Suprapubic skin (tissue), 4 donors: Measurements from ENCODE around the gene CADPS2. TPM values are rescaled to one million over a fixed set of nuclear protein-coding genes. Genes with fewer than 3 reads are reported as not detected.

Experiments
- DNase-seq, 2 donors: peaks; one replicate each; pipeline ENCODE4 v3.0.0-alpha.2; 2019; ENCODE audit warnings: low spot score in 2 of 2
- H3K27ac ChIP-seq: fragments of 200-600 bp; sonication (generic); one replicate; pipeline ENCODE4 v1.5.1; 2019
- H3K27me3 ChIP-seq: fragments of 200-600 bp; sonication (generic); one replicate; pipeline ENCODE4 v1.5.1; 2019
- H3K36me3 ChIP-seq: fragments of 200-600 bp; sonication (generic); one replicate; pipeline ENCODE4 v1.5.1; 2019
- H3K4me1 ChIP-seq: fragments of 200-600 bp; sonication (generic); one replicate; pipeline ENCODE4 v1.5.1; 2019
- H3K4me3 ChIP-seq: fragments of 200-600 bp; sonication (generic); one replicate; pipeline ENCODE4 v1.5.1; 2019; ENCODE audit warnings: mild to moderate bottlenecking
- H3K9me3 ChIP-seq: fragments of 200-600 bp; sonication (generic); one replicate; pipeline ENCODE4 v1.5.1; 2019
- CTCF ChIP-seq, 2 donors: fragments of 200-600 bp in 1 of 2; fragments of 450-650 bp in 1 of 2; sonication (generic) in 1 of 2; IDR thresholded peaks; one replicate each; pipeline ENCODE4 v1.5.1; 2016 to 2019; ENCODE audit warnings: antibody characterized with exemption in 2 of 2, mild to moderate bottlenecking in 1 of 2, moderate library complexity in 1 of 2
- EP300 ChIP-seq: sonication (generic); formaldehyde crosslinking; IDR thresholded peaks from one replicate; pipeline ENCODE4 v1.6.1; 2017; ENCODE audit warnings: antibody characterized with exemption
- POLR2A ChIP-seq, 2 donors: fragments of 450-650 bp; IDR thresholded peaks; one replicate each; pipeline ENCODE4 v1.6.1; 2017; ENCODE audit warnings: antibody characterized with exemption in 2 of 2, mild to moderate bottlenecking in 2 of 2, moderate library complexity in 2 of 2
- POLR2AphosphoS5 ChIP-seq, 3 donors: sonication (generic); formaldehyde crosslinking; IDR thresholded peaks; one replicate each; pipeline ENCODE4 v1.6.1; 2017; ENCODE audit warnings: antibody characterized with exemption in 3 of 3
- WGBS: methylation state at CpG from one replicate; pipeline ENCODE4 v1.1.5; 2018; 5-methylcytosine and 5-hydroxymethylcytosine counted together
- total RNA-seq, 4 donors: library from RNA; depleted of rRNA; stranded (reverse); fragments of >200 nt; gene quantifications; one replicate each; pipeline ENCODE4 v1.1.0, GENCODE V29; 2016

Gene CADPS2
- total RNA-seq, 4 donors from 2014 or later, result 3.9 to 9.8 (median 8.1) TPM

GRCh38 chr7:122316467-122317388 is 569.5 kb downstream of the CADPS2 start:
- Histone ChIP-seq H3K4me3 (peak overlapping the region; percentile 8), H3K27ac (no peak overlapping the region), H3K4me1 (peaks cover 18% of the 10 kb centered on the region), H3K27me3 (peaks cover 64% of the 10 kb centered on the region), H3K36me3 (no peaks in the 10 kb centered on the region), H3K9me3 (no peaks in the 10 kb centered on the region)
- no peak for TF ChIP-seq CTCF (IDR thresholded peaks at IDR 0.05)
- no peak for TF ChIP-seq EP300
- no peak for TF ChIP-seq POLR2A (IDR thresholded peaks at IDR 0.05)
- TF ChIP-seq POLR2AphosphoS5 (IDR thresholded peaks at IDR 0.05), result no peak
- no peak for DNase-seq
- WGBS, result 11% methylated on average over 38 of the region's 71 CpGs

GRCh38 chr7:122315507-122316466 is 570.5 kb downstream of the CADPS2 start:
- Histone ChIP-seq H3K36me3 (no peaks in the 10 kb centered on the region), H3K27me3 (peaks cover 73% of the 10 kb centered on the region), H3K4me1 (peaks cover 23% of the 10 kb centered on the region), H3K4me3 (peak overlapping the region; percentile 8), H3K9me3 (no peaks in the 10 kb centered on the region), H3K27ac (no peak overlapping the region)
- WGBS, result 9% methylated on average over 22 of the region's 25 CpGs
- no peak for TF ChIP-seq POLR2A (IDR thresholded peaks at IDR 0.05)
- TF ChIP-seq EP300, result no peak
- no peak for TF ChIP-seq POLR2AphosphoS5 (IDR thresholded peaks at IDR 0.05)
- no peak for TF ChIP-seq CTCF (IDR thresholded peaks at IDR 0.05)
- DNase-seq, result no peak

- peaks cover 33% of the 10 kb centered on the region for H3K4me1 ChIP-seq
- no peaks in the 10 kb centered on the region for H3K9me3 ChIP-seq
- no peak overlapping the region for H3K27ac ChIP-seq
- no peak overlapping the region for H3K4me3 ChIP-seq
- TF ChIP-seq CTCF (IDR thresholded peaks at IDR 0.05), result no peak
- no peaks in the 10 kb centered on the region for H3K36me3 ChIP-seq
- peaks cover 88% of the 10 kb centered on the region for H3K27me3 ChIP-seq
- DNase-seq, result no peak
- 28% methylated on average over 4 of the region's 4 CpGs for WGBS
Observed at GRCh38 chr7:122314284-122314683, 572.0 kb downstream of the CADPS2 start.

- no peak for DNase-seq
- Histone ChIP-seq H3K4me3 (no peak overlapping the region), H3K27ac (no peak overlapping the region), H3K4me1 (peaks cover 33% of the 10 kb centered on the region), H3K36me3 (no peaks in the 10 kb centered on the region), H3K27me3 (peaks cover 100% of the 10 kb centered on the region), H3K9me3 (no peaks in the 10 kb centered on the region)
- 41% methylated on average over 3 of the region's 3 CpGs for WGBS
- TF ChIP-seq POLR2A (IDR thresholded peaks at IDR 0.05) (no peak), POLR2AphosphoS5 (IDR thresholded peaks at IDR 0.05) (no peak), CTCF (IDR thresholded peaks at IDR 0.05) (no peak), EP300 (no peak)
Observed at GRCh38 chr7:122312789-122313188, 573.5 kb downstream of the CADPS2 start.
